ENCODE data around the gene SCGB1A1. TPM values are rescaled to one million over a fixed set of nuclear protein-coding genes. Genes with fewer than 3 reads are reported as not detected.

Gene SCGB1A1
- total and polyA plus RNA-seq, 7 experiments from 2014 or later = not detected

DNA sequence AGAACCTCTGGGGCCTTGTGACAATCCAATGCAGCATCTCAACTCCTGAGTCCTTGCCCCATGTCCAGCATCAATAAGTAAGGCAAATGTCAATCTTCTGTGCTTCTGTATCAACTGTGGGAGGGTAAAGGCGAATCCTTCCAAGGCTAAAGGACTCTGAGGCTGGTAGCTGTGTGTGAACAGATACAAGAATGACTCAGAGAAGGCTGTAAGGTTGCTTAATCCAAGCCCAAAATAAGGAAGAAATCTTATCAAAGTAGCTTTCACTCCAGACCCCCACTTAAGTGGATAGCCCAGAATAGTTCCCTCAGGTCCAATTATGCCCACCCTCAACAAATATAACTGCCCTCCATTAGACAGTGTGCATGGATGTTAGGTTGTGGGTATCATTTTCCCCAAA lies 28.1 kb upstream of the SCGB1A1 start:
- CTCF ChIA-PET = interaction anchor here (0.8 to 3.5 kb wide), 4 partner anchors 9 to 169 kb away, joined by 3 to 14 read pairs (median 4); no protein-coding TSS in a partner anchor
- no peaks in the 10 kb centered on the region for H3K36me3 Mint-ChIP-seq
- H3K4me3 ChIP-seq (ENCODE audit: low read length) = no peak overlapping the region
- no peaks in the 10 kb centered on the region for H3K9me3 ChIP-seq (ENCODE audit: control insufficient read depth in 2 of 3, low read length in 3 of 3)
- DNase-seq (no peak), ATAC-seq (no peak)
- no peaks in the 10 kb centered on the region for H3K36me3 ChIP-seq (ENCODE audit: control insufficient read depth in 2 of 3, insufficient read depth in 3 of 3, low read length in 3 of 3)
- H3K9me3 Mint-ChIP-seq = no peaks in the 10 kb centered on the region
- peaks cover 0 to 6% of the 10 kb centered on the region in 2 donors for H3K4me1 ChIP-seq (ENCODE audit: control insufficient read depth in 2 of 2, insufficient read depth in 2 of 2, low read length in 2 of 2)
- H3K4me1 Mint-ChIP-seq = peaks cover 0 to 27% (median 12%) of the 10 kb centered on the region in 7 donors
- H3K27ac Mint-ChIP-seq = no peak overlapping the region
- H3K27me3 ChIP-seq (ENCODE audit: control insufficient read depth in 2 of 2, insufficient read depth in 2 of 2, low read length in 2 of 2) = no peaks in the 10 kb centered on the region
- no peak overlapping the region for H3K4me3 Mint-ChIP-seq
- POLR2A ChIA-PET = interaction anchor here (0.6 to 1.1 kb wide), 2 partner anchors 14 to 183 kb away, joined by 3 read pairs; no protein-coding TSS in a partner anchor
- H3K27me3 Mint-ChIP-seq = no peaks in the 10 kb centered on the region
- H3K27ac ChIP-seq (ENCODE audit: low read depth, low read length) = no peak overlapping the region
- intact Hi-C loops (cut with micrococcal nuclease) = no loop called here

DNA sequence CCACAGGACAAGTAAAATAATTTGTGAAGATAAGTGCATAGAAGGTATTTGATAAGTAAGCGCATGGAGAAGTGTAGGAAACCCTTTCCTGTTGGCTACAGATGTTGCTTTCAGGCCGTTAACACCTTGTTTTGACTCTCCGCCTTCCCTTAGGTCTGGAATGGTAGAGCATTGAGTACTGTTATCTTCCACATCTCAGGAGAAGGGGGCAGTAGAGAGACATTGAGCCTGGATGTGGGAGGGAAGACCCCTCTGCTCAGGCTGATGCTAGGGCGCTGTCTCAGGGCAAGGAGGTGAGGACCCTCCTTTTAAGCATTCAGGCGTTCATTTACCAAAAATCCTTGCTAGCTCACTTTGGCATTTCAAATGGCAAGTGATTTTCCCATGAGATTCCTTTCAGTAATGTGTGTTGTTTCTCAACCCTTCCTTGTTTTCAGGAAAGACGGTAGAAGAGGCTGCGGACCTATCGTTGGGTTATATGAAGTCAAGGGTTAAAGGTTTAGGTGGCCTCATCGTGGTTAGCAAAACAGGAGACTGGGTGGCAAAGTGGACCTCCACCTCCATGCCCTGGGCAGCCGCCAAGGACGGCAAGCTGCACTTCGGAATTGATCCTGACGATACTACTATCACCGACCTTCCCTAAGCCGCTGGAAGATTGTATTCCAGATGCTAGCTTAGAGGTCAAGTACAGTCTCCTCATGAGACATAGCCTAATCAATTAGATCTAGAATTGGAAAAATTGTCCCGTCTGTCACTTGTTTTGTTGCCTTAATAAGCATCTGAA lies 27.0 kb upstream of the SCGB1A1 start:
- H3K4me1 Mint-ChIP-seq = peaks cover 0 to 23% (median 9%) of the 10 kb centered on the region in 7 donors
- no peak for DNase-seq
- Histone ChIP-seq H3K36me3 (ENCODE audit: control insufficient read depth in 2 of 3, insufficient read depth in 3 of 3, low read length in 3 of 3) (no peaks in the 10 kb centered on the region), H3K4me1 (ENCODE audit: control insufficient read depth in 2 of 2, insufficient read depth in 2 of 2, low read length in 2 of 2) (no peaks in the 10 kb centered on the region), H3K27ac (ENCODE audit: low read depth, low read length) (no peak overlapping the region), H3K4me3 (ENCODE audit: low read length) (no peak overlapping the region), H3K27me3 (ENCODE audit: control insufficient read depth in 2 of 2, insufficient read depth in 2 of 2, low read length in 2 of 2) (no peaks in the 10 kb centered on the region), H3K9me3 (ENCODE audit: control insufficient read depth in 2 of 3, low read length in 3 of 3) (no peaks in the 10 kb centered on the region)
- peak overlapping the region in 3 of 9 donors; percentile 25 to 88 (median 63) for H3K27ac Mint-ChIP-seq
- ChIA-PET POLR2A (interaction anchor here (0.5 kb wide), 1 partner anchor 486 kb away, joined by 3 read pairs; no protein-coding TSS in a partner anchor), CTCF (interaction anchor here (1.5 to 3.5 kb wide), 3 partner anchors 10 to 151 kb away, joined by 5 to 14 read pairs (median 6); no protein-coding TSS in a partner anchor)
- no peak for ATAC-seq
- H3K27me3 Mint-ChIP-seq = no peaks in the 10 kb centered on the region
- intact Hi-C loops (cut with micrococcal nuclease) = no loop called here
- H3K9me3 Mint-ChIP-seq = no peaks in the 10 kb centered on the region
- H3K4me3 Mint-ChIP-seq = no peak overlapping the region
- no peaks in the 10 kb centered on the region for H3K36me3 Mint-ChIP-seq

DNA sequence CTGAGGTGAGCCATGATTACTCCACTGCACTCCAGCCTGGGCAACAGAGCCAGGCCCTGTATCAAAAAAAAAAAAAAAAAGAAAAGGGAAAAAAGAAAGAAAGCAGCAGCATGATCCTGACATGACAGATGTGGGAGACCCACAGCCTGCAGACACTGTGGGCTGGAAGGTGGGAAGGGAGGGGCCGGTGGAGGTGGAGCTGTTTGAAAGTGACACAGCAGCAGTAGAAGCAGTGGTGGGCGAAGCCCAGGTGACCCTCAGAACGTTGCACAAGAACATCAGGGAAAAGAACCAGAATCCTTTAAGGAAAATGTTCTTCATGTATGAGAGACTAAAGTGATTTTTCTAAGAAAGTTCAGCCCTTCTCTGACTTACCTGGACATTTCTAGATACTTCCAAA lies 26.3 kb upstream of the SCGB1A1 start:
- Histone ChIP-seq H3K4me3 (ENCODE audit: low read length) (no peak overlapping the region), H3K4me1 (ENCODE audit: control insufficient read depth in 2 of 2, insufficient read depth in 2 of 2, low read length in 2 of 2) (no peaks in the 10 kb centered on the region), H3K27me3 (ENCODE audit: control insufficient read depth in 2 of 2, insufficient read depth in 2 of 2, low read length in 2 of 2) (no peaks in the 10 kb centered on the region), H3K27ac (ENCODE audit: low read depth, low read length) (no peak overlapping the region), H3K9me3 (ENCODE audit: control insufficient read depth in 2 of 3, low read length in 3 of 3) (no peaks in the 10 kb centered on the region), H3K36me3 (ENCODE audit: control insufficient read depth in 2 of 3, insufficient read depth in 3 of 3, low read length in 3 of 3) (no peaks in the 10 kb centered on the region)
- POLR2A ChIA-PET = interaction anchor here (0.5 to 0.7 kb wide), 2 partner anchors 485 to 980 kb away, joined by 3 to 9 read pairs; no protein-coding TSS in a partner anchor
- H3K4me1 Mint-ChIP-seq = peaks cover 0 to 20% (median 9%) of the 10 kb centered on the region in 7 donors
- H3K27me3 Mint-ChIP-seq = no peaks in the 10 kb centered on the region
- peak overlapping the region in 4 of 9 donors; percentile 25 to 88 (median 47) for H3K27ac Mint-ChIP-seq
- H3K9me3 Mint-ChIP-seq = no peaks in the 10 kb centered on the region
- DNase-seq (no peak), ATAC-seq (no peak)
- CTCF ChIA-PET = interaction anchor here (0.9 to 3.2 kb wide), 7 partner anchors 9 to 175 kb away, joined by 3 to 22 read pairs (median 5); no protein-coding TSS in a partner anchor
- no peak overlapping the region for H3K4me3 Mint-ChIP-seq
- H3K36me3 Mint-ChIP-seq = no peaks in the 10 kb centered on the region
- intact Hi-C loops (cut with micrococcal nuclease) = no loop called here

DNA sequence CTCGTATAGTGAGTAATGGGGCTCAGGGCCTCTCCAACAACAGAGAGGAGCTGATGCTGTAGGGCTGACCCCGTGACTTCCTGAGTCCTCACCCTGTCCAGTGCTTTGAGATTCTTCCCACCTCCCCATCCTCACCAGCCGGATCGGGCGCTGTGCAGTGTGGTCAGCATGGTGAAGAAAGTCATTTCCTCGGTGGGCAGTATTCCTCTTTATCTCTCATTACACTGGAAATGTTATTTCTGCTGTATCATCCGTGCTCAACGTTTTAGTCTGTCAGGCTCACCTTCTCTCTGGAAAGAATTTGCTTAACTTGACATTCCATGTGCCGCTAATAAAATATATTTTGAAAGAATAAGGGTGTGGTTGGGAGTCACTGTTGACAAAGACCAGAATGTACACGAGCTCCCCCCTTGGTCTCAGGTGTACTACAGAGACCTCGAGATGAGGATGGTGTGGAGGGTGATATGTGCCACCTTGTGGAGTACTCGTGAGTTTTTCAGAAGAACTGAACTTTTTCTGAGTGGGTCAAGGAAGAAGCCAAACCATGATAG lies 25.7 kb upstream of the SCGB1A1 start:
- H3K36me3 Mint-ChIP-seq = no peaks in the 10 kb centered on the region

DNA sequence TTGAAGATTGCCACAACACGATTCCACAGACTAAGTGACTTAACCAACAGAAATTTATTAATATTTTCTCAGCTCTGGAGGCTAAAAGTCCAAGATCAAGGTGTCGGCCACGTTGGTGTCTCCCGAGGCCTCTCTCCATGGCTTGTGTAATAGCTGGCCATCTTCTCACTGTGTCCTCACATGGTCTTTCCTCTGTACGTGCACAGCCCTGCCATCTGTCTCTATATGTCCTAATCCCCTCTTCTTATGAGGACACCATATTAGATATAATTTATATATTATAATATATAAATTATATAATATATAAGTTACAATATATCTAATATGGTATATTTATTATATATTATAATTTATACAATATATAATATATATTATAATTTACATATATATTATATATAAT lies 25.1 kb upstream of the SCGB1A1 start:
- no peaks in the 10 kb centered on the region for H3K9me3 Mint-ChIP-seq
- ChIA-PET CTCF (interaction anchor here (1.0 to 3.2 kb wide), 10 partner anchors 12 to 166 kb away, joined by 3 to 22 read pairs (median 6); no protein-coding TSS in a partner anchor), POLR2A (no interaction called here)
- no peak for DNase-seq
- intact Hi-C loops (cut with micrococcal nuclease) = loop anchor here (1.0 to 2.0 kb wide), 4 partner anchors 13 to 301 kb away; no protein-coding TSS in a partner anchor
- H3K36me3 Mint-ChIP-seq = no peaks in the 10 kb centered on the region
- peak overlapping the region in 1 of 9 donors; percentile 3 for H3K27ac Mint-ChIP-seq
- H3K4me3 Mint-ChIP-seq = no peak overlapping the region
- H3K4me1 Mint-ChIP-seq = peaks cover 3 to 22% (median 13%) of the 10 kb centered on the region in 7 donors
- no peaks in the 10 kb centered on the region for H3K27me3 Mint-ChIP-seq
- Histone ChIP-seq H3K4me1 (ENCODE audit: control insufficient read depth in 2 of 2, insufficient read depth in 2 of 2, low read length in 2 of 2) (peaks cover 0 to under 1% of the 10 kb centered on the region in 2 donors), H3K27me3 (ENCODE audit: control insufficient read depth in 2 of 2, insufficient read depth in 2 of 2, low read length in 2 of 2) (no peaks in the 10 kb centered on the region), H3K27ac (ENCODE audit: low read depth, low read length) (no peak overlapping the region), H3K36me3 (ENCODE audit: control insufficient read depth in 2 of 3, insufficient read depth in 3 of 3, low read length in 3 of 3) (no peaks in the 10 kb centered on the region), H3K9me3 (ENCODE audit: control insufficient read depth in 2 of 3, low read length in 3 of 3) (no peaks in the 10 kb centered on the region), H3K4me3 (ENCODE audit: low read length) (no peak overlapping the region)
- ATAC-seq = no peak

More for the DNA sequence above, 25.7 kb upstream of the SCGB1A1 start:
- ChIA-PET POLR2A (interaction anchor here (0.7 kb wide), 1 partner anchor 981 kb away, joined by 9 read pairs; no protein-coding TSS in a partner anchor), CTCF (interaction anchor here (0.9 to 3.2 kb wide), 12 partner anchors 9 to 174 kb away, joined by 3 to 22 read pairs (median 5); no protein-coding TSS in a partner anchor)
- Histone ChIP-seq H3K36me3 (ENCODE audit: control insufficient read depth in 2 of 3, insufficient read depth in 3 of 3, low read length in 3 of 3) (no peaks in the 10 kb centered on the region), H3K27ac (ENCODE audit: low read depth, low read length) (no peak overlapping the region), H3K9me3 (ENCODE audit: control insufficient read depth in 2 of 3, low read length in 3 of 3) (no peaks in the 10 kb centered on the region), H3K27me3 (ENCODE audit: control insufficient read depth in 2 of 2, insufficient read depth in 2 of 2, low read length in 2 of 2) (no peaks in the 10 kb centered on the region), H3K4me3 (ENCODE audit: low read length) (no peak overlapping the region), H3K4me1 (ENCODE audit: control insufficient read depth in 2 of 2, insufficient read depth in 2 of 2, low read length in 2 of 2) (no peaks in the 10 kb centered on the region)
- no peaks in the 10 kb centered on the region for H3K9me3 Mint-ChIP-seq
- peak overlapping the region in 6 of 9 donors; percentile 3 to 88 (median 52) for H3K27ac Mint-ChIP-seq
- ATAC-seq = peak; percentile 74
- intact Hi-C loops (cut with micrococcal nuclease) = loop anchor here (1.0 kb wide), 1 partner anchor 13 kb away; no protein-coding TSS in a partner anchor
- peaks cover 0 to 18% (median 9%) of the 10 kb centered on the region in 7 donors for H3K4me1 Mint-ChIP-seq
- H3K27me3 Mint-ChIP-seq = no peaks in the 10 kb centered on the region
- H3K4me3 Mint-ChIP-seq = no peak overlapping the region
- DNase-seq = peak in 3 of 9 donors; percentile 28 to 37 (median 36)

DNA sequence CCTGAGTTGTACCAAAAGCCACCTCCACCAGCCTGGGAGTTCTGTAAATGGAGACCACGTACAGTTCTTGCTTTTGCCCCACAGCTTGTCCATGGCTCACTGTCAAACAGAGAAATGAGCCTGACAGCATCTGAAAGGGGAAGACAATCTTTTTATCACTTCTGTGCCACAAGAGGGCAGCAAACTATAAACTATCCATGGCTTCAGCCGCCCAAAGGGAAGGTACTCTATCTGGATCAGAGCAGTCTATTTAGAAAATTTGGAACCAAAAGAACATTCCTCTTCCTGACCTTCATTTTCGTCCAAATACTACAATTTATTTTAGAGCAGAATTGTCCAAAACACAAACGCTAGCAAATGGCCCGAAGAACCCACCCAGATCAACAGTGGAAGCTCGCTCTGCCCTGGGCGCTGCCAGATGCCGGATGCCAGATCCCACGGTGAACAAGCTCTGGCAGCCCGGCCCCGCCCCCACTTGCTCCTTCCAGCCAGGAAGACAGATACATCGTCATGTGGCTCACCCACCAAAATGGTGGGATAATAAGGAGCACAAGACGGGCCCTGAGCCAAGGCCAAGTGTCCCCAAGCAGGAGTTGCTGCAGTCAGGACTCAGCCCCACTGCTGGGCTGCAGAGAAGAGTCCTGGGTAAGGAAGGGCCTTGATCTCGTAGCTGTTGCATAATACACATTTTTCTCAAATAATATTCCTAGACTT lies 23.9 kb upstream of the SCGB1A1 start:
- peaks cover 0 to 13% of the 10 kb centered on the region in 2 donors for H3K4me1 ChIP-seq (ENCODE audit: control insufficient read depth in 2 of 2, insufficient read depth in 2 of 2, low read length in 2 of 2)
- Mint-ChIP-seq H3K4me3 (no peak overlapping the region), H3K36me3 (no peaks in the 10 kb centered on the region), H3K9me3 (no peaks in the 10 kb centered on the region), H3K27ac (peak overlapping the region in 3 of 9 donors; percentile 23 to 74 (median 65)), H3K4me1 (peaks cover 11 to 34% (median 22%) of the 10 kb centered on the region in 7 donors), H3K27me3 (no peaks in the 10 kb centered on the region)
- POLR2A ChIA-PET = interaction anchor here (0.9 to 1.9 kb wide), 3 partner anchors 9 to 197 kb away, joined by 5 to 6 read pairs (median 5); partner anchors contain the start of gene TUT1
- DNase-seq = peak in 7 of 9 donors; percentile 37 to 66 (median 54)
- H3K36me3 ChIP-seq (ENCODE audit: control insufficient read depth in 2 of 3, insufficient read depth in 3 of 3, low read length in 3 of 3) = no peaks in the 10 kb centered on the region
- no peak overlapping the region for H3K4me3 ChIP-seq (ENCODE audit: low read length)
- ATAC-seq = peak; percentile 85
- no peaks in the 10 kb centered on the region for H3K9me3 ChIP-seq (ENCODE audit: control insufficient read depth in 2 of 3, low read length in 3 of 3)
- H3K27ac ChIP-seq (ENCODE audit: low read depth, low read length) = no peak overlapping the region
- intact Hi-C loops (cut with micrococcal nuclease) = loop anchor here (1.0 to 2.0 kb wide), 5 partner anchors 29 to 299 kb away; no protein-coding TSS in a partner anchor
- no peaks in the 10 kb centered on the region for H3K27me3 ChIP-seq (ENCODE audit: control insufficient read depth in 2 of 2, insufficient read depth in 2 of 2, low read length in 2 of 2)
- CTCF ChIA-PET = interaction anchor here (0.6 to 3.5 kb wide), 21 partner anchors 14 to 529 kb away, joined by 3 to 23 read pairs (median 4); partner anchors contain the start of gene MTA2

Measured in naive thymus-derived CD4-positive, alpha-beta T cell (primary cell).